Putamen (tissue), 1 donor: Measurements from ENCODE around the gene CBARP.

ENCODE experiments used
- DNase-seq: peaks from one replicate; pipeline ENCODE4 v3.0.0-alpha.2; 2016; ENCODE audit warnings: low spot score

Gene CBARP

DNA sequence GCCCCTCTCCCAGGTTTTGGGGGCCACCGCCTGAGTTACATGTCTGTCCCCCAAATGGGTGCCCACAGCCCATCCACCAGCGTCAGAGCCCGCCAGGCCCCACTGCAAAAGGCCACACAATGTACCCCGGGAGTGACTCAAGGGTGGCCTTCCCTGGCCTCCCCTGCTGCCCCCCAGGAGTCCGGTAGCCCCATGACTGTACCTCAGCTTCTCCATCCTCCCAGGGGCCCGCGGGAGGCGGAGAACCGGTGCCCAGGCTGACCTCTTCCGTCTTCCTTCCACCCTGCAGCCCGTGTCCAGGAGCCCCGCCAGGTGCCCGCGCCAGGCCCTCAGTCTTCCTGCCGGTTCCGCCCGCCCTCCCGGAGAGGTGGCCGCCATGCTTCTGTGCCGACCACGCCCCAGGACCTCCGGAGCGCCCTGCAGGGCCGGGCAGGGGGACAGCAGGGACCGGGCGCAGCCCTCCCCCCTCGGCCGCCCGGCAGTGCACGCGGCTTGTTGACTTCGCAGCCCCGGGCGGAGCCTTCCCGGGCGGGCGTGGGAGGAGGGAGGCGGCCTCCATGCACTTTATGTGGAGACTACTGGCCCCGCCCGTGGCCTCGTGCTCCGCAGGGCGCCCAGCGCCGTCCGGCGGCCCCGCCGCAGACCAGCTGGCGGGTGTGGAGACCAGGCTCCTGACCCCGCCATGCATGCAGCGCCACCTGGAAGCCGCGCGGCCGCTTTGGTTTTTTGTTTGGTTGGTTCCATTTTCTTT is 10.3 kb downstream of the CBARP start:
- no peak for DNase-seq

DNA sequence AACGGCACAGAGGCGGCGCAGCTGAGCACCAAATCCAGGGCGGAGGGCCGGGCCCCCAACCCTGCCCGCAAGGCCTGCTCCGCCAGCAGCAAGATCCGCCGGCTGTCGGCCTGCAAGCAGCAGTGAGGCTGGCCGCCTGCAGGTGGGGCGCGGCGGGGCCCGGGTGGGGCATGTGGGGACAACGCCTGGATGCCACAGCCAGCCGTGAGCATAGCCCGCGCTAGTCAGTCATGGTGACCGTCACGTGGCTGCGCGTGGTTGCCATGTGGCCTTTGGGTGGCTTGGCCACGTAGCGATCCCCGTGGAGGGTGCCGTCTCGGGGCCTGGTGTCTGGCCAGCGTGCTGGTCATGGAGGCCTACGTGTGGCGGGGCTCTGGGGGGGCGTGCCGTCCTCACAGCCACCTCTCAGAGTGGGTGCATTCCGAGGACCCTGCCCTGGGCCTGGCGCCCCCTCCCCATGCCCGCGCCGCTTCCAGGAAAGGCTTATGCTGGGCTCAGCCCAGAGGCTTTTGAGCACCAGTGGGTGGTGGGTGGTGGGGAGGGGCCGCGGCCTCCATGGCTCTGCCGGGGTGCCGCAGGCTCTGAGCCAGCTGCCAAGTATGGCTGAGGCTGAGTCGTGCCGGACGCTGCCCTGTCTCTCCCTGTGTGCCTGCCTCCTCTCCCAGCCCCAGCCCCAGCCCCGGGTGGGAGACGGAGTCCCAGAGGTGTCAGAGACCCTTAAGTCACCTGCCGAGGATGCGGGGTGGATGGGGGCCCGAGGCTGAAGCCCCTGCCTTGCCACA is 11.1 kb downstream of the CBARP start:
- DNase-seq = no peak

DNA sequence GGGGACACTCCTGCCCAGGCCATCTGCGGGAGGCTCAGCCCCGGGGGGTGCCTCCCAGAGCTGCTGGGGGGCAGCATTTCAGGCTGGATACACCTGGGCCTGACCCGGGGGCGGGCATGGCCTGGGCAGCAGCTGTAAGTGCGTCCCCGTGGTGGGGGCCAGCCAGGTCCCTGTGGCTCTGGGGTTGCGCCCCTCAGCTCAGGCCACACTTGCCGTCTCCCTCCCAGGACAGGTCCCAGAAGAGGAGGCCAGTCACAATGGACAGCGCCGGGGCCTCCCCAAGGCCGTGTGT is 11.6 kb downstream of the CBARP start:
- DNase-seq = no peak

DNA sequence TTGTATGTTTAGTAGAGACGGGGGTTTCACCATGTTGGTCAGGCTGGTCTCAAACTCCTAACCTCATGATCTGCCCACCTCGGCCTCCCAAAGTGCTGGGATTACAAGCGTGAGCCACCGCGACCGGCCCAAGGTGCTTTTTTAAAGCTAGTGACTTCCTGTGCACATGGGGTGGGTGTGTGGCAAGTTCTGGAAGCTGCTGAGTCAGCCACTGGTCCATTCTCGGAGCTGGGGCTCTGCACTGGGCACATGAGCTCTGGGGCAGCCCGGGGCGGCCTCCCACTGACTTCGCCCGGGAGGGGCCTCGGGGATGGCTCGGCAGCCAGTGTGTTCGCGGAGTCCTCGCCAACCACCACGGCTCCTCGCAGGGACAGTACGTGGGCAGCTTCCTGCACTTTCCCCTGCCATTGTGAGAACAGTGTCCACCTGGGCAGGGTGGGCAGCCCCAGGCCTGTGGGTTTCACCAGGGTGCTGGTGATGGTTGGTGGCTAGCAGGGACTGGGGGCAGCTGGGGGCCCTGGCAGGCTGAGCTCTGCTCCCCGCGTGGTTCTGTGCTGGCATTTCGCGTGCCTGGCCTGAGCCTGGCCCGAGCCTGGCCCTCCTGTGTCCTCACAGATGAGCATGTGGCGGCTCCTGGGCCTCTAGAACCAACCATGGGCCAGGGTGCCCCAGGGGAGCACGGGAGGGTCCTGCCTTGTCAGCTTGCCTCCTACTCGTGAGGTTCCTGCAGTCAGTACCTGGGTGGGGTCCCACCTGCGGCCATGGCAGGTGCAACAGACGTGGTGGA is 12.2 kb downstream of the CBARP start:
- DNase-seq = no peak

DNA sequence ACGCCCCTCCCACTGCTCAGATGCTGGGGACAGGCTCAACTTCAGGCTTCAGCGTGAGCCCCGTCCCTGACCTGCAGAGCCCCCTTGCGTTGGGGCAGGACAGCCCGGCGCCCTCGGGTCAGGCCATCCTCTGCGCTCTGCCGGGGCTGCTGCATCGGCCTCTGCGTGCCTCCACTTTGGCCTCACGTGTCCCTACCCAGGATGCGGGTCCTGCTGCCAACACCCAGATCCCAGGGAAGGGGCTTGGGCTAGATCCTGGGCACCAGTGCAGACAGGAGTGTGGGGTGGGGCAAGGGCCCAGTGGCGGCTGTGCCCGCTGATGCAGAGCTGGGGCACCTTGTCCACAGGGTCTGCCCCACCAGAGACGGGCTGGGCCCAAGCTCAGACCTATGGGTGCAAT is 13.0 kb downstream of the CBARP start:
- no peak for DNase-seq

DNA sequence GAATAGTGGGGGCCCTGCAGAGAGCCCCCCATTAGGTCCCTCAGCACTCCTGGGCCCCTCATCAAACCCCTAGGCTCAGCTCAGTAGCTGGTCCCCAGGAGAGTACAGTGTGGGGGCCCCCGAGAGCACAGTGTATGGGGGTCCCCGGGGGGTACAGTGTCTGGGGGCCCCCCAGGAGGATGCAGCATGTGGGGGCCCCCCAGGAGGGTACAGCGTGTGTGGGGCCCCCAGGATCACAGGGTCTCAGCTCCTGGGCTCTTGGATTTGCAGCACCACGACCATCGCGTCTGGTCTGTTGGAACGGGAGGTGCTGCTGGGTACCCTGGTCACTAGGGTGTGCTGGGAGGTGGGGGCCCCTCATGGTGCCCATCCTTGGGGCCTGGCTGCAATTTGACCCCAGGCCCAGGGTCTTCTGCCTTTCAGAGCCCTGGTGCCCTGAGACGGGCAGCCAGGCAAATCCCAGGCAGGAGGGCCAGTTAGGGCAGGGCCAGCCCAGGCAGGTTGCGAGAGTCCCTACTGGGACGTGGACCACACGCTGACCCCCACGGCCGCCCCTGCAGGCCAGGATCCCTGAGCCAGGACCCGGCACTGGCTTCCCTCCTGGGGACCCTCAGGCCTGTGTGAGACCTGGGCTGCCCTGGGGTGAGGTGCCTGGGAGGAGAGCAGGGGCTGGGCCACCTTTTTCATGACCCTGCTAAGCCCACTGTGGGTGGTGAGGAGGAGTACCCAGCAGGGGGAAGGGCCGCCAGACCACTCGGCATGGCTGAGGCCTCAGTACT is 13.6 kb downstream of the CBARP start:
- no peak for DNase-seq

DNA sequence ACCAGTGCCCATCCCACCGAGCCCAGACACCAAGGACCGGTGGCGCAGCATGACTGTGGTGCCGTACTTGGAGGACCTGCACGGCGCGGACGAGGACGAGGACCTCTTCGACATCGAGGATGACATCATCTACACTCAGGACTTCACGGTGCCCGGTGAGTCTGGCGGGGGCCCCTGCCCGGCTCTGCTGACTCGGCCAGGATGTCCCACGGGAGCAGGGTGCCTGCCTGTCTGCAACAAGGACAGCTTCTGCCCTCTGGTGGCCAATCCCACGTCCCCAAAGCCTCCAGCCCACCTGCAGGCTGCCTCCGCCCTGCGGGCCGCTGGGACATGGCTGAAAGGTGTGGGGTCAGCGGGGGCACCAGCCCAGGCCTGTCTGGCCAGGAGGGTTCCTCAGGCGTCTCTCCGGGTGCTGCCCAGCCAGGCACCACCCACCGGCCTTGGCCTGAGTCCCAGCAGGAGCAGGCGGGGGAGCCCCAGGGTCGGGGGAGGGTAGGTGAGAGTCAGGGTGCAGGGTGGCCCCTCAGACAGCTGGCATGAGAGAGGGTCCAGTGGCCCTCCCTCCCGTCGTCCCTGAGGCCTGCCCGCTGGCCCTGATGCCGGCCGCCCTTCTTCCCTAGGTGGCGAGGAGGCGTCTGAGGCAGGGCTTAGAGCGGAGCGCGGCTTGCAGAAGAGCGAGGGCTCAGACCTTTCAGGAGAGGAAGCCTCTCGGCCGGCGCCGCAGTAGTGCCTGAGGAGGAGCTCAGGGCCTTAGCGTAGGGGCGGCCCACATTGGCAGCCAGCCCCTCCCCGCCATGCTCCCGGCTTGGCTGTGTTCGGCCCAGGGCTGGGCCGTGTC is 14.6 kb downstream of the CBARP start:
- DNase-seq = no peak

DNA sequence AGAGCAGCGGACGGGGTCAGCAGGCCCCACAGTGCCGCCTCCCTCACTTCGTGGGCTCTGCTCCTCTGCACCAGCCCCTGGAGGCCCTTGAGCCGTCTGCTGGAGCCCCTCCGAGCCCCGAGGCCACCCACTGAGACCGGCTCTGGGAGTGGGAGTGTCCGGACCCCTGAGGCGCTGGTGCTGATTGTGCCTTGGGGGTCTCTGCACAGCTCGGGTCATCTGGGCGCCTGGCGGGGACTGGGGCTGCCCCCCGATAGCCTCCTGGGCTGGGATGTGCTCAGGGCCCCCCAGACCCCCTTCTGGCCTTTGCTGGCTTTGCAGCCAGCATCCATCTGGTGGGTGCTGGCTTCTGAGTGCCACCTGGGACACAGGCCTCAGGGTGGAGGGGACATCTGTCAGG is 15.4 kb downstream of the CBARP start:
- DNase-seq = no peak

DNA sequence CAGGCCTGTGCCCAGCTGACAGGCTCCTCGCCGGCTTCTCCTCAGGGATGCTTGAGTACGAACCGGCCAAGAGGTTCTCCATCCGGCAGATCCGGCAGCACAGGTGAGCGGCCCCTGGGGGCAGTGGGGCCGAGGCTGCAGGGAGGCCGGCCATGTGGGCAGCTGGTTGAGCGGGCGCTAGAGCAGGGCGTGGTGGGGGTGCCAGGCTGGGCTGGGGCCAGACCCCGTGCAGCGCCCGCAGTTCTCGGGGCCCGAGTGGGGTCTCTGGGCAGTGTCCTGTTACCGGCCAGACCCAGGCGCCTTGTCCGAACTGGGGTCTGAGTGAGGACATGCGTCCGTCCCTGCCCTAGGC is 15.9 kb downstream of the CBARP start:
- DNase-seq = no peak

DNA sequence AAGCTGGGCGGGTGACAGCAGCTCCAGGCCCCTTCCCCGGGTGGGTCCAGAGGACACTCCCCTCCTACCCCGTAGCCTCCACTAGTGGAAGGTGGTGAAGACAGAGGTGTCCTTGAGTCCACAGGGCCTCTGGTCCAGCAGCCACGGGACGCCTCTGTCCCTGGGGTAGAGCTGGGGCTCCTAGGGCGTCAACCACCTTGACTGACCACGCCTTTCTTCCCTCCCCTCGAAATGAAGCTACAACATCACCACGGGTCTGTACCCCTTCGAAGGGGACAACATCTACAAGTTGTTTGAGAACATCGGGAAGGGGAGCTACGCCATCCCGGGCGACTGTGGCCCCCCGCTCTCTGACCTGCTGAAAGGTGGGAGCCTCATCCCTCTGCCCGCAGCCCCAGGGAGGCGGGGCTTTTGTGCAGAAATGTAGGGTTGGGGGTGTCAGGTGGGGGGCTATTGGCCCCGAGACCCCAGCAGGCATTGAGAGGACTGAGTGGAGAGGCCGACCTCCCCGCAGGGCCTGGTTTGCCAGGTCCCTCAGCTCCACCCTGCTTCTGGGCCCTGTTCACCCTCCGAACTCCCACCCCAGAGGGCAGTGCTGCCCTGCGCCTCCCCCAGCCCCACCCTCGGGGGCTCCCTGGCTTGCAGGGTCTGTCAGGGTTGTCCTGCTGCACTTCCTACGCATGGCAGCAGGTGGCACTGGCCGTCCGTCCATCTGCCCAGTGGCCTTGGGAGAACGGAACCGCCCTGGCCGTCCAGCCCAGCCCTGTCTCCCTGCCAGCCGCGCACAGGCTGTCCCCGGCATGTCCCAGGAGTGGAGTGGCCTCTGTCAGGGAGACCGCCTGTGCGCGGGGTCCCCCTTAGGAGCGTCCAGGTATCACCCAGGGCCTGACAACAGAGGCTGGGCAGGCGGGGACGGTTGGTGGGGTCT is 16.6 kb downstream of the CBARP start:
- DNase-seq = no peak

DNA sequence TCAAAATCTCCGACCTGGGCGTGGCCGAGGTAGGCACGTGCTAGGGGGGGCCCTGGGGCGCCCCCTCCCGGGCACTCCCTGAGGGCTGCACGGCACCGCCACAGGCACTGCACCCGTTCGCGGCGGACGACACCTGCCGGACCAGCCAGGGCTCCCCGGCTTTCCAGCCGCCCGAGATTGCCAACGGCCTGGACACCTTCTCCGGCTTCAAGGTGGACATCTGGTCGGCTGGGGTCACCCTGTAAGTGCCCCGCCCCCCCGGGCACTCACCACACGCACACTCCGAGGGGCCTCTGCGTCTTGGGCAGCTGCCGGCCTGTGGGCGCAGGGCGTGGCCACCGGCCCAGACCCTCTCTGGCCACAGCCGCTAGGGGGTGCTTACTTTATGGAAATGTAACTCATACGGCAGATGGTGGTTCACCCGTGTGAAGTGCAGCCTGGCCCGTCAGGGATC is 17.3 kb downstream of the CBARP start:
- no peak for DNase-seq

DNA sequence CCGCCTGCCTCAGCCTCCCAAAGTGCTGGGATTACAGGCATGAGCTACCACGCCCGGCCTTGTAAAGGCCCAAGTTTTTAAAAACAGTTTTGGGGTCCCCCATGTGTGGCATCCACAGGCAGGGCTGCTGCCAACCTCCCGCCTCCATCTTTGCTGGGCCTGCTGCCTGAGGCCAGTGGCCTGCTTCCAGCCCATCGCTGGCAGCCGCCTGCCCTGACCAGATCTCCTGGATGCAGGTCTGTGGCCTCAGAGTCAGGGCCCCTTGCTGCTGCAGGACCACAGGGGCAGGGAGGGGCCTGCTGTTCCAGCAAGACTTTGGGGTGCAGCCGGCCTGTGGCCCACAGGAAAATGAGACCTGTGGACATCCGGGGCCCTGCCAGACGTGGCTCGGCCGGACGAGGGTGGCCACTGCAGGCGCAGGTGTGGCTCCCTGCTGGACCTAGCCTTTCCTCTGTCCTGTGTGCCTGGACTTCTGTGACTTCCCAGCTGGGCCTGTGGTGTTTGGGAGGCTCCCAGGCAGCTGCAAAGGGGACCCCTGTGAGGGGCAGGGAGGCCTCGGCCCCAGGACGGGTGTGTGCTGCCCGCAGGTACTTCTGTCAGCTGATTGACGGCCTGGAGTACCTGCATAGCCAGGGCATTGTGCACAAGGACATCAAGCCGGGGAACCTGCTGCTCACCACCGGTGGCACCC is 17.9 kb downstream of the CBARP start:
- no peak for DNase-seq

DNA sequence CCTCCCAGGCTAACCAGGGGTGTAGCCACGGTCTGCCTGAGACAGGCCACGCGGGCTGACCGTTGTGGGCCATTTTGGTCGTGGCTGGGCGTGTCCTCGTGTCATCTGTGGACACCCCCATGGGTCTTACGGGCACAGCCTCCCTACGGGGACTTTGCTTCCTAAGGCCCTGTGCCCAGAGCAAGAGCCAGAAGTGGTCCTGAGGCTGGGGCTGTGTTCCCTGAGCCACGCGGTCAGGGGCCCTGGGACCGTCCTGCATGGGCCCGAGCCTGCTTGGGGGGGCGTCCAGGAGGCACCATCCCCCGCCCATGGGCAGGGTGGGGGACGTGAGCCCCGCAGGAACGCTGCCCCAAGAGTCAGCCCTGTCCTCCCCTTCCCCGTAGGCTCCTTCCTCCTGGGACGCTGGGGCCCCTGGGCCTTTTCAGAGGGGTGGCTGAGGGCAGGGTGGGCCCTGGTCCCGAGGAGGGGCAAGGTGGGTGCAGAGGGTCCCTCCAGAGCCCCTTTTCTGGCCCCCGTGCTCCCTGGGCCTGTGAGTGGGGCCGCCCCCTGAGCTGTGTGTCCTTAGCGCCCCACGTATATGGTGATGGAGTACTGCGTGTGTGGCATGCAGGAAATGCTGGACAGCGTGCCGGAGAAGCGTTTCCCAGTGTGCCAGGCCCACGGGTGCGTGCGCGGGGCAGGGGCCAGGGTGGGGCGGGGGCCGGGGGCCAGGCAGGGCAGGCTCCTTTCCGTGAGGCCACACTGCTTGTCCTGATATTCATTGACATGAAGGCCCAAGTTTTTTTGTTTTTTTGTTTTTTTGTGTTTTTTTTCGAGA is 18.8 kb downstream of the CBARP start:
- no peak for DNase-seq

DNA sequence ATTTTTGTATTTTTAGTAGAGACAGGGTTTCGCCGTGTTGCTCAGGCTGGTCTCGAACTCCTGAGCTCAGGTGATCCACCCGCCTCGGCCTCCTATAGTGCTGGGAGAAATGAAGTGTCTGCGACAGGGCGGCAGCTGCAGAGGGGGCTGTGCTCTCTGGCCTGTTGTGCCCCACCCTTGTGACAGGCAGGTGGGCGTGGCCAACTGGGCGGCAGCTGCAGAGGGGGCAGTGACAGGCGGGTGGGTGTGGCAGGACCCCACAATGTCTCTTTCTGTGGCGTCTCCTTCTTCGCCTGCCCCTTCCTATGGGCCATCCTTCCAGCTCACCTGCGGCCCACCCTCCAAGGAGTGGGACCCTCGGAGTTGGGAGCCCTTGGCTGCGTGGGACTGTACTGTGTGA is 20.4 kb downstream of the CBARP start:
- no peak for DNase-seq

DNA sequence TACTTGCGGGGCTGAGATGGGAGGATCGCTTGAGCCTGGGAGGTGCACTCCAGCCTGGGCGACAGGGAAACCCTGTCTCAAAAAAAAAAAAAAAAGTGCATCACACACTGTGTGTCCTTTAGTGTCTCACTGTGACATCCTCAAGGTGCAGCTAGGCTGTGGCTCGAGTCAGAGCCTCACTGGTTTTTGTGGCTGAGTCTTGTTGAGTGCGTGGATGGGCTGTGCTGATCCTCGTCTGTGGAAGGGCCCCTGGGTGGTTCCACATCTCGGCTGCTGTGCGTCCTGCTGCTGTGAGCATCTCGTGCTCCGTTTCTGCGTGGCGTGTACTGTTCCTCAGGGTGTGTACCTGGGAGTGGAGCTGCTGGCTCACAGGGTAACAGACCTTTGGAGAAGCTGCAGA is 21.0 kb downstream of the CBARP start:
- no peak for DNase-seq

DNA sequence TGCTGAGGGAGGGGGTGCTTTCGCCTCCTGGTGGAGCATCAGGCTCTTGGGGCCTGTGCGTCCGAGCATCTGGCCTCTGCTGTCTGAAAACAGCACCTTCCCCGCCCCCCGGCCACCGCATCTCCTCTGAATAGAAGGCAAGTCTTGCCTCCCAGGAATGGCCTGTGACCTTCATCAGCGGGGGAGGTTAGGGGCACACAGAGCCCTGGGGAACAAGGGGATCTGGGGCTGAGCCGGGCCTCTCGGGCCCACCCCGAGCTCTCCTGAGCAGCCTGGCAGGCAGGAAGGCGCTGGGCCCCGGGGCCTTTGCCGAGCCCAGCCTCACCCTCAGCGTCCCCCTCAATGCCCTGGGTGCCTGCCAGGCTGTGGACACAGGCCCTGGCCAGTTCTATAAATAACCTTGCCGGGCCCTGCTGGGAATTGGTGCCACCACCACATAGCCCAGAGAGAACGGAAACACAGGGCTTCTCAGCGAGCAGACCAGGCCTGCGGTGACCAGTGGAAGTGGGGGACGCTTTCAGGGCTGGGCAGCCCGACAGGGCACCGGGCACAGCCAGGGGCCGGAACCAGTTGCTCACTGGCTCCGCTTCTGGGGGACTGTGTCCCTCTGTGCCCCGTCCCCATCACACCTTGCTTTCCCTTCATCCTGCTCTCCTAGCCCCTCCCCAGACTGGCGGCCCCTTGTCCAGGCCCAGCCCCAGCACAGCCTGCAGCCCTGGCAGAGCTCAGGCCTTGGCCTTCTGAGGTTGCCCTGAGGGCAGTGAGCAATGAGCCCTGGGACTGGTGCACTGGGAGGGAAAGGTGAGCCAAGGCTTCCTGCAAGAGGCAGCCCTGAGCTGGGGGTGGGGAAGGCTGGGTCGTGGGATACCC is 22.7 kb downstream of the CBARP start:
- peak; percentile 66 for DNase-seq

DNA sequence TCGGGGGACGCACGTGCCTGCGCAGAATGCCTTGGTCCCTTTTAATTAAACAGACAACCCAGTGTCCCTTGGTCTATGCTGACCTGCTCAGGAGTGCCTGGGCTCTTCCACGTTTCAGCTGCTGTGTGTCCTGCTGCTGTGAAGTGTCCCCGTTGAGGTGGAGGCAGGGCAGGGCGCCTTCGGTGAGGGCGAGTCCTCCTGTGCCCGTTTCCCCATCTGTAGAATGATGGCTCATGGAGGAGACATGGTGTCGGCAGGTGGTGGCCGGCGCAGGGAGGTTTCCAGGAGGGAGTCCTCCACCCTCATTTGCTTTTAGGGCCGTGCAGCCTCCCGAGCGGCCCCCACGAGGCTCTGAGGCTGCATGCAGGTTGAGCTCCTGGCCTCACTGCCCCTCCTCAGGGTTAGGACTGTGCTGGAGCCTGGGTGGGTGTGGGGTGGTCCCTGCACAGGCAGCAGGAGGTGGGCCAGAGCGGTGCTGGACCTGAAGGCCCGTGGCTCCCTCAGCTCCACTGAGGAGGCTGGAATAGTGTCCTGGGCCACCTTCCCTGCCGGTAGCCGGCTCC is 23.4 kb downstream of the CBARP start:
- no peak for DNase-seq
